HEK293 (cell line): ENCODE measurements around the gene PFAS.

Experiments
- CTCF ChIA-PET: fragments of 350-600 bp; formaldehyde crosslinking; extraction: SDS; loops from one replicate; lab custom pipeline; 2021; ENCODE audit warnings: antibody characterized with exemption; lab: Yijun Ruan, JAX
- POLR2A ChIA-PET: fragments of 300-600 bp; formaldehyde crosslinking; extraction: SDS; loops from one replicate; lab custom pipeline; 2020; ENCODE audit warnings: antibody characterized with exemption, inconsistent platforms; lab: Yijun Ruan, JAX
- H3K27ac ChIP-seq: fragments of 200-500 bp; sonication (Bioruptor generic); 2 replicates; pipeline ENCODE4 v1.5.1; 2014; ENCODE audit warnings: low read depth, low read length, control low read depth, inconsistent platforms; ENCODE audit errors: extremely low read depth
- H3K36me3 ChIP-seq, 2 experiments: fragments of 200-500 bp in 1 of 2; sonication (Bioruptor generic) in 1 of 2; 1 replicate in 1 of 2; 2 replicates in 1 of 2; pipeline ENCODE4 v1.5.1; 2014 to 2017; ENCODE audit warnings: inconsistent platforms in 2 of 2, low read length in 2 of 2; ENCODE audit not compliant: control insufficient read depth in 2 of 2, insufficient read depth in 1 of 2
- H3K4me1 ChIP-seq: fragments of 200-500 bp; sonication (Bioruptor generic); 2 replicates; pipeline ENCODE4 v1.5.1; 2014; ENCODE audit warnings: mild to moderate bottlenecking, low read length, inconsistent platforms; ENCODE audit not compliant: control insufficient read depth, insufficient read depth
- H3K4me3 ChIP-seq: 2 replicates; pipeline ENCODE4 v1.5.1; 2011; ENCODE audit warnings: low read depth, mild to moderate bottlenecking, control low read depth, low read length, moderate library complexity
- H3K9me3 ChIP-seq: fragments of 200-500 bp; sonication (Bioruptor generic); 2 replicates; pipeline ENCODE4 v1.5.1; 2014; ENCODE audit warnings: low read depth, low read length, inconsistent platforms; ENCODE audit not compliant: control insufficient read depth, insufficient read depth
- GLI4 ChIP-seq: fragments of 450-650 bp; formaldehyde crosslinking; IDR thresholded peaks from 2 replicates; pipeline ENCODE4 v1.5.1; 2016; ENCODE audit warnings: missing biosample characterization, missing genetic modification characterization
- HOXD13 ChIP-seq: sonication (generic); formaldehyde crosslinking; IDR thresholded peaks from 2 replicates; pipeline ENCODE4 v1.8.0; 2022; ENCODE audit warnings: missing genetic modification reagents, borderline replicate concordance
- IKZF3 ChIP-seq: fragments of 450-650 bp; IDR thresholded peaks from 2 replicates; pipeline ENCODE4 v1.5.0; 2018; ENCODE audit warnings: missing biosample characterization, mild to moderate bottlenecking, missing genetic modification characterization, moderate library complexity
- KLF1 ChIP-seq: fragments of 450-650 bp; formaldehyde crosslinking; IDR thresholded peaks from 2 replicates; pipeline ENCODE4 v1.5.1; 2016; ENCODE audit warnings: missing biosample characterization, missing genetic modification characterization
- KLF16 ChIP-seq: fragments of 450-650 bp; formaldehyde crosslinking; IDR thresholded peaks from 2 replicates; pipeline ENCODE4 v1.5.1; 2017; ENCODE audit warnings: missing biosample characterization, missing genetic modification characterization
- KLF8 ChIP-seq: fragments of 450-650 bp; formaldehyde crosslinking; IDR thresholded peaks from 2 replicates; pipeline ENCODE4 v1.5.1; 2016; ENCODE audit warnings: missing biosample characterization, missing genetic modification characterization
- MYNN ChIP-seq: fragments of 450-650 bp; formaldehyde crosslinking; IDR thresholded peaks from 2 replicates; pipeline ENCODE4 v1.5.1; 2016; ENCODE audit warnings: missing biosample characterization, missing genetic modification characterization, borderline replicate concordance
- PRDM1 ChIP-seq: fragments of 450-650 bp; formaldehyde crosslinking; IDR thresholded peaks from 2 replicates; pipeline ENCODE4; 2016; ENCODE audit warnings: missing biosample characterization, missing genetic modification characterization
- REPIN1 ChIP-seq: fragments of 450-650 bp; formaldehyde crosslinking; IDR thresholded peaks from 2 replicates; pipeline ENCODE4 v1.5.1; 2017; ENCODE audit warnings: missing biosample characterization, missing genetic modification characterization, low read depth
- TRIM28 ChIP-seq: IDR thresholded peaks from 2 replicates; pipeline ENCODE4 v1.6.1; 2011; ENCODE audit warnings: low read length, control low read depth, borderline replicate concordance
- YY1 ChIP-seq: fragments of 450-650 bp; formaldehyde crosslinking; IDR thresholded peaks from 2 replicates; pipeline ENCODE4 v1.5.1; 2018; ENCODE audit warnings: missing biosample characterization, missing genetic modification characterization
- ZBTB20 ChIP-seq: fragments of 450-650 bp; formaldehyde crosslinking; IDR thresholded peaks from 2 replicates; pipeline ENCODE4 v1.5.1; 2016; ENCODE audit warnings: missing biosample characterization, missing genetic modification characterization
- ZNF121 ChIP-seq: fragments of 450-650 bp; formaldehyde crosslinking; IDR thresholded peaks from 2 replicates; pipeline ENCODE4 v1.5.1; 2016; ENCODE audit warnings: missing biosample characterization, missing genetic modification characterization
- ZNF140 ChIP-seq: fragments of 450-650 bp; formaldehyde crosslinking; IDR thresholded peaks from 2 replicates; pipeline ENCODE4 v1.5.1; 2016; ENCODE audit warnings: missing biosample characterization, missing genetic modification characterization
- ZNF16 ChIP-seq: fragments of 450-650 bp; formaldehyde crosslinking; IDR thresholded peaks from 2 replicates; pipeline ENCODE4 v1.5.1; 2016; ENCODE audit warnings: low read depth, missing biosample characterization, missing genetic modification characterization
- ZNF175 ChIP-seq: fragments of 450-650 bp; formaldehyde crosslinking; IDR thresholded peaks from 2 replicates; pipeline ENCODE4 v1.5.1; 2016; ENCODE audit warnings: missing biosample characterization, missing genetic modification characterization
- ZNF202 ChIP-seq: fragments of 450-650 bp; formaldehyde crosslinking; IDR thresholded peaks from 2 replicates; pipeline ENCODE4 v1.5.1; 2016; ENCODE audit warnings: missing biosample characterization, missing genetic modification characterization, borderline replicate concordance
- ZNF214 ChIP-seq: fragments of 450-650 bp; formaldehyde crosslinking; IDR thresholded peaks from 2 replicates; pipeline ENCODE4 v1.5.1; 2017; ENCODE audit warnings: missing biosample characterization, mild to moderate bottlenecking, missing genetic modification characterization, borderline replicate concordance
- ZNF221 ChIP-seq: fragments of 450-650 bp; formaldehyde crosslinking; IDR thresholded peaks from 2 replicates; pipeline ENCODE4 v1.5.1; 2017; ENCODE audit warnings: missing biosample characterization, missing genetic modification characterization, borderline replicate concordance
- ZNF335 ChIP-seq: fragments of 450-650 bp; formaldehyde crosslinking; conservative IDR thresholded peaks from 2 replicates; pipeline ENCODE4 v1.5.1; 2016; ENCODE audit warnings: missing biosample characterization, missing genetic modification characterization
- ZNF341 ChIP-seq: fragments of 450-650 bp; formaldehyde crosslinking; IDR thresholded peaks from 2 replicates; pipeline ENCODE4; 2016; ENCODE audit warnings: low read depth, missing biosample characterization, missing genetic modification characterization
- ZNF473 ChIP-seq: fragments of 450-650 bp; formaldehyde crosslinking; IDR thresholded peaks from 2 replicates; pipeline ENCODE4 v1.5.1; 2017; ENCODE audit warnings: missing biosample characterization, missing genetic modification characterization
- ZNF48 ChIP-seq: fragments of 450-650 bp; formaldehyde crosslinking; IDR thresholded peaks from 2 replicates; pipeline ENCODE4 v1.5.1; 2016; ENCODE audit warnings: missing biosample characterization, missing genetic modification characterization
- ZNF548 ChIP-seq: fragments of 450-650 bp; formaldehyde crosslinking; IDR thresholded peaks from 2 replicates; pipeline ENCODE4 v1.5.1; 2016; ENCODE audit warnings: missing biosample characterization, missing genetic modification characterization
- ZNF549 ChIP-seq: fragments of 450-650 bp; IDR thresholded peaks from 2 replicates; pipeline ENCODE4 v1.5.1; 2018; ENCODE audit warnings: missing biosample characterization, missing genetic modification characterization, mild to moderate bottlenecking, inconsistent platforms, moderate library complexity
- ZNF580 ChIP-seq: fragments of 450-650 bp; formaldehyde crosslinking; IDR thresholded peaks from 2 replicates; pipeline ENCODE4 v1.5.1; 2016; ENCODE audit warnings: missing biosample characterization, missing genetic modification characterization
- ZNF624 ChIP-seq: fragments of 450-650 bp; formaldehyde crosslinking; IDR thresholded peaks from 2 replicates; pipeline ENCODE4 v1.5.1; 2017; ENCODE audit warnings: missing biosample characterization, missing genetic modification characterization
- ZNF654 ChIP-seq: fragments of 450-650 bp; formaldehyde crosslinking; IDR thresholded peaks from 2 replicates; pipeline ENCODE4 v1.5.1; 2016; ENCODE audit warnings: low read depth, missing biosample characterization, missing genetic modification characterization
- ZNF677 ChIP-seq: fragments of 450-650 bp; IDR thresholded peaks from 2 replicates; pipeline ENCODE4 v1.5.0; 2018; ENCODE audit warnings: missing biosample characterization, mild to moderate bottlenecking, missing genetic modification characterization, moderate library complexity
- ZNF707 ChIP-seq: fragments of 450-650 bp; formaldehyde crosslinking; IDR thresholded peaks from 2 replicates; pipeline ENCODE4 v1.5.1; 2016; ENCODE audit warnings: missing biosample characterization, missing genetic modification characterization
- ZSCAN18 ChIP-seq: fragments of 450-650 bp; formaldehyde crosslinking; IDR thresholded peaks from 2 replicates; pipeline ENCODE4 v1.5.1; 2016; ENCODE audit warnings: missing biosample characterization, missing genetic modification characterization
- ZSCAN5A ChIP-seq: fragments of 450-650 bp; formaldehyde crosslinking; IDR thresholded peaks from 2 replicates; pipeline ENCODE4 v1.5.1; 2016; ENCODE audit warnings: missing biosample characterization, missing genetic modification characterization

Gene PFAS

GRCh38 chr17:8220783-8221662 is 28.1 kb upstream of the PFAS start (continued):
- TF ChIP-seq ZNF48 = no peak
- peak; percentile 98 for TF ChIP-seq IKZF3 (tag by site-specific recombination)
- TF ChIP-seq ZNF549 (tag by site-specific recombination) = no peak
- TF ChIP-seq ZNF175 (tag by site-specific recombination) = no peak

- peak overlapping the region; percentile 93 for H3K27ac ChIP-seq
- peak overlapping the region; percentile 78 for H3K4me3 ChIP-seq
- ChIA-PET CTCF (interaction anchor here (0.9 to 2.1 kb wide), 13 partner anchors 10 to 162 kb away, joined by 3 to 15 read pairs (median 4); partner anchors contain the start of gene BORCS6), POLR2A (interaction anchor here (0.8 to 9.6 kb wide), 22 partner anchors 13 to 162 kb away, joined by 3 to 218 read pairs (median 8); partner anchors contain the start of genes ALOXE3, AURKB, BORCS6 and CTC1)
- H3K36me3 ChIP-seq = no peaks in the 10 kb centered on the region
- H3K4me1 ChIP-seq = peaks cover 5% of the 10 kb centered on the region; the same call in 1 of the 2 replicates
- H3K9me3 ChIP-seq = no peaks in the 10 kb centered on the region
- no peak for TF ChIP-seq ZNF121 (tag by site-specific recombination)
- TF ChIP-seq ZNF677 (tag by site-specific recombination) = no peak; the same call in 1 of the 2 replicates
- TF ChIP-seq KLF16 = peak; percentile 22; the same call in 1 of the 2 replicates
- no peak for TF ChIP-seq ZNF140 (tag by site-specific recombination)
- TF ChIP-seq REPIN1 (tag by site-specific recombination) = no peak
- TF ChIP-seq ZBTB20 (tag by site-specific recombination) = no peak
- peak; percentile 59; the same call in 1 of the 2 replicates for TF ChIP-seq KLF8 (tag by site-specific recombination)
- no peak for TF ChIP-seq ZNF473 (tag by site-specific recombination)
- no peak for TF ChIP-seq ZNF16 (tag by site-specific recombination)
- TF ChIP-seq ZNF214 = no peak
- no peak for TF ChIP-seq ZNF548 (tag by site-specific recombination)
- no peak for TF ChIP-seq TRIM28
- no peak for TF ChIP-seq HOXD13 (CRISPR knock-in tag)
- no peak for TF ChIP-seq ZNF707 (tag by site-specific recombination)
- no peak for TF ChIP-seq ZNF624 (tag by site-specific recombination)
- no peak for TF ChIP-seq ZSCAN18 (tag by site-specific recombination)
- 0 out of 2 replicates have a peak, but pooled peaks have one; percentile 4 for TF ChIP-seq ZSCAN5A (tag by site-specific recombination)
- peak; percentile 55 for TF ChIP-seq ZNF580
- no peak for TF ChIP-seq ZNF654
- peak; percentile 84 for TF ChIP-seq PRDM1 (tag by site-specific recombination)
- 0 out of 2 replicates have a peak, but pooled peaks have one; percentile 7 for TF ChIP-seq ZNF341 (tag by site-specific recombination)
- no peak for TF ChIP-seq ZNF48
- TF ChIP-seq ZNF221 (tag by site-specific recombination) = no peak
- peak; percentile 62 for TF ChIP-seq YY1
- TF ChIP-seq KLF1 = no peak
- TF ChIP-seq GLI4 = no peak
- TF ChIP-seq ZNF335 (tag by site-specific recombination) = 0 out of 2 replicates have a peak, but pooled peaks have one; percentile 8
- no peak for TF ChIP-seq MYNN (tag by site-specific recombination)
- TF ChIP-seq ZNF202 (tag by site-specific recombination) = no peak
These were observed 27.3 kb upstream of the PFAS start for GRCh38 chr17:8221663-8222379.
